KMS-11 (cell line): ENCODE measurements around the gene PGBD5.

Experiments used
- H2AFZ ChIP-seq: fragments of 200-600 bp; sonication (generic); 2 replicates; pipeline ENCODE4 v1.6.1; 2016; ENCODE audit warnings: antibody characterized with exemption, mixed run types, low read depth
- H3K27ac ChIP-seq: fragments of 200-600 bp; sonication (generic); 2 replicates; pipeline ENCODE4 v1.6.1; 2016; ENCODE audit warnings: mild to moderate bottlenecking, mixed run types
- H3K27me3 ChIP-seq: fragments of 200-600 bp; sonication (generic); 2 replicates; pipeline ENCODE4 v1.6.1; 2017; ENCODE audit warnings: mild to moderate bottlenecking, low read depth, mixed run types, moderate library complexity; ENCODE audit not compliant: insufficient read depth
- H3K36me3 ChIP-seq: fragments of 200-600 bp; sonication (generic); 2 replicates; pipeline ENCODE4 v1.6.1; 2017; ENCODE audit warnings: mild to moderate bottlenecking, mixed run types; ENCODE audit not compliant: insufficient read depth
- H3K4me1 ChIP-seq: fragments of 200-600 bp; sonication (generic); 2 replicates; pipeline ENCODE4 v1.6.1; 2016; ENCODE audit warnings: mild to moderate bottlenecking, low read depth, mixed run types; ENCODE audit not compliant: poor library complexity, severe bottlenecking
- H3K4me2 ChIP-seq: fragments of 200-600 bp; sonication (generic); 2 replicates; pipeline ENCODE4 v1.7.0; 2016; ENCODE audit warnings: mild to moderate bottlenecking, mixed run types
- H3K4me3 ChIP-seq: fragments of 200-600 bp; sonication (generic); IDR thresholded peaks from 2 replicates; pipeline ENCODE4 v1.6.1; 2017; ENCODE audit warnings: low read depth, low read length, mixed read lengths; ENCODE audit not compliant: insufficient read depth
- H3K79me2 ChIP-seq: fragments of 200-600 bp; sonication (generic); 2 replicates; pipeline ENCODE4 v1.6.1; 2016; ENCODE audit warnings: low read depth, mixed run types; ENCODE audit not compliant: insufficient read depth
- H3K9ac ChIP-seq: fragments of 200-600 bp; sonication (generic); 2 replicates; pipeline ENCODE4 v1.6.1; 2016; ENCODE audit warnings: mild to moderate bottlenecking, mixed run types
- H4K20me1 ChIP-seq: fragments of 200-600 bp; sonication (generic); 2 replicates; pipeline ENCODE4 v1.6.1; 2016; ENCODE audit warnings: mild to moderate bottlenecking, mixed run types; ENCODE audit not compliant: insufficient read depth
- TF ChIP-seq, protein P1 (sequence below): fragments of 200-600 bp; sonication (generic); conservative IDR thresholded peaks from 2 replicates; pipeline ENCODE4 v1.6.1; 2017; ENCODE audit warnings: low read depth, mild to moderate bottlenecking, antibody characterized with exemption, low read length, moderate library complexity, mixed read lengths

The PGBD5 gene

DNA sequence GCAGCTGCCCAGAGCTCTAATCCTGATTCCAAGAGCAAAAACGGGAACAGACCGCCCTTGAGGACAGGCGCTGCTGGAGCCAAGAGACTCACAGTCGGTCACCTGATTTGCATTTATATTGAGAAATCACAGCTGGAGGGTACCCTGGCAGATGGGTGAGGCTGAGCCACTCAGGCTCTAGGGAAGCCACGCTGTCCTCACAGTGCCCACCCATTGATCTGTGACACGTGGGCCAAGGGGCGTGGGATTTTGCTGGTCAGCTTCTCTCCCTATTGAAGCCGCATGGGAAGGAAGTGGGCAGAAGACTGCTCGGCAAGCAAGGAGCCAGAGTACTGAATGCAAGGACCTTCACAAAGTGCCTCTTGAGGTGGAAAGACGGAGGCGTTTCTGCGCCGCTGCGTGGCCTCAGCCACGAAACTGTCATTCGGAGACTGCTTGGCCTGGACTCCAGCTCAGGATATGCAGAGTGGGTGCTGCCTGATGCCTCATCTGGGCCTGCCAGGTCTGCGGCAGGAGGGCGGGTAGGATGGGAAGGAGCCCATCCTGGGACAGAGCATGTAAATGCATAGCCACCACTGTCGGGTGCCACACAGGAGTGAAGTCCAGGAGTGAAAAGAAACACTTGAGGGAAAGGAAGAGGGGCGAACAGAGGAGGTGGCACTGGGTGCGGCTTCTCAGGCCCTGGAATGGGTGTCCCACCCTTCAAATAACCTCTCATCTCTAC is 139.8 kb downstream of the PGBD5 start:
- Histone ChIP-seq H3K79me2 (no peaks in the 10 kb centered on the region), H2AFZ (no peak overlapping the region), H3K27ac (no peak overlapping the region), H3K4me2 (no peak overlapping the region), H4K20me1 (no peaks in the 10 kb centered on the region), H3K4me1 (no peaks in the 10 kb centered on the region), H3K36me3 (no peaks in the 10 kb centered on the region), H3K4me3 (no peak overlapping the region), H3K9ac (no peak overlapping the region), H3K27me3 (no peaks in the 10 kb centered on the region)
- TF ChIP-seq, protein P1, sequence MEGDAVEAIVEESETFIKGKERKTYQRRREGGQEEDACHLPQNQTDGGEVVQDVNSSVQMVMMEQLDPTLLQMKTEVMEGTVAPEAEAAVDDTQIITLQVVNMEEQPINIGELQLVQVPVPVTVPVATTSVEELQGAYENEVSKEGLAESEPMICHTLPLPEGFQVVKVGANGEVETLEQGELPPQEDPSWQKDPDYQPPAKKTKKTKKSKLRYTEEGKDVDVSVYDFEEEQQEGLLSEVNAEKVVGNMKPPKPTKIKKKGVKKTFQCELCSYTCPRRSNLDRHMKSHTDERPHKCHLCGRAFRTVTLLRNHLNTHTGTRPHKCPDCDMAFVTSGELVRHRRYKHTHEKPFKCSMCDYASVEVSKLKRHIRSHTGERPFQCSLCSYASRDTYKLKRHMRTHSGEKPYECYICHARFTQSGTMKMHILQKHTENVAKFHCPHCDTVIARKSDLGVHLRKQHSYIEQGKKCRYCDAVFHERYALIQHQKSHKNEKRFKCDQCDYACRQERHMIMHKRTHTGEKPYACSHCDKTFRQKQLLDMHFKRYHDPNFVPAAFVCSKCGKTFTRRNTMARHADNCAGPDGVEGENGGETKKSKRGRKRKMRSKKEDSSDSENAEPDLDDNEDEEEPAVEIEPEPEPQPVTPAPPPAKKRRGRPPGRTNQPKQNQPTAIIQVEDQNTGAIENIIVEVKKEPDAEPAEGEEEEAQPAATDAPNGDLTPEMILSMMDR, result no peak

DNA sequence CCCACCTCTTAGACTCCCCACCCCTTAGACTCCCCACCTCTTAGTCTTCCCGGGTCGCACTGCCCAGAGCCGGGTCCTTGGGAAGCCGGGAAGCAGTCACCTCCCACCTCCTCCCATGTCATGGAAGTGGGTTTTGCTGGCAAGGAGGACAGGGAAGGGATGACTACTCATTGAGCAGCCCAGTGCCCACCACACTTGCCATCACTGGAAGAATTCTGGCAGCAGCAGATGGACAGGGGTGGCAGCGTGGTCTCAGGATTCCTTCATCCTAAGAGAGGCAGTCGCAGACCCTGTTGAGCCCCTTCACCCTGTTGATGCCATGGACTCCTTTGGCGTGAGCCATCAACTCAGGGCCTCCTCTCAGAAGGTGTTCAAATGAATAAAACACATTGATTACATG is 140.8 kb downstream of the PGBD5 start:
- H3K36me3 ChIP-seq, result no peaks in the 10 kb centered on the region
- no peaks in the 10 kb centered on the region for H3K27me3 ChIP-seq
- no peaks in the 10 kb centered on the region for H3K4me1 ChIP-seq
- no peak overlapping the region for H2AFZ ChIP-seq
- H3K4me2 ChIP-seq, result no peak overlapping the region
- H3K4me3 ChIP-seq, result no peak overlapping the region
- no peaks in the 10 kb centered on the region for H4K20me1 ChIP-seq
- H3K27ac ChIP-seq, result no peak overlapping the region
- TF ChIP-seq, protein P1, result no peak
- H3K9ac ChIP-seq, result no peak overlapping the region
- H3K79me2 ChIP-seq, result no peaks in the 10 kb centered on the region

DNA sequence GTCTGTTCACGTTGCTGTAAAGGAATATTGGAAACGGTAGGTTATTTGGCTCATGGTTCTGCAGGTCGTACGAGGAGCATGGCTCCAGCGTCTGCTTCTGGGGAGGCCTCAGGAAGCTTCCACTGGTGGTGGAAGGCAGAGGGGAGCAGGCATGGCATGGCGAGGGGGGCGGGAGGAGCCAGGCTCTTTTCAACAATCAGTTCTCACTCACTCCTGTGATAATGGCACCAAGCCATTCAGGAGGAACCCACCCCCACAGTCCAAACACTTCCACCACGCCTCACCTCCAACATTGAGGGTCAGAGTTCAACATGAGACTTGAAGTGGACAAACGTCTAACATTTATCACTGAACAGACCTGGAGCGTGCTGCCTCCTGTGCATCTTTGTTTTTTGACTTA is 141.2 kb downstream of the PGBD5 start:
- H3K4me3 ChIP-seq, result no peak overlapping the region
- no peaks in the 10 kb centered on the region for H3K27me3 ChIP-seq
- no peaks in the 10 kb centered on the region for H3K79me2 ChIP-seq
- no peak overlapping the region for H3K4me2 ChIP-seq
- no peak overlapping the region for H3K9ac ChIP-seq
- no peaks in the 10 kb centered on the region for H3K36me3 ChIP-seq
- no peaks in the 10 kb centered on the region for H3K4me1 ChIP-seq
- TF ChIP-seq, protein P1, result no peak
- H2AFZ ChIP-seq, result no peak overlapping the region
- no peak overlapping the region for H3K27ac ChIP-seq
- H4K20me1 ChIP-seq, result no peaks in the 10 kb centered on the region

DNA sequence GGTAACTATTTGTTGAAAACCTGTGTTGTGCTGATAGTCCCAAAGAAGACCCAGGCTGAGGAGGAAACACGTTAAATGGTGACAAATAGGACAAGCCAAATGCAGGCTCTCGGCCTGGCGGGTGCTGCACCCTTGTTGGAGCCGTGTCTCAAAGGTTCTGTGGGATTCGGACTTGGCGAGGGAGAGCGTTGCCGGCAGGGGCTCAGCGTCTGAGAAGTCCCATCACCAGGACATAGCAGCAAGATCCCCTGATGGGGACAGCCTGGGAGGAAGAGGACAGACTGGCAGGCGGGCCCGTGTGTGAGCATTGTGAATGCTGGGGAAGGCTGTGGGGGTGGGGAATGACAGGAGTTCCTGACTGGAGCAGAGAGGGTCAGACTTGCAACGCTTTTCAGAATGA is 142.5 kb downstream of the PGBD5 start:
- TF ChIP-seq, protein P1, result no peak
- no peak overlapping the region for H3K4me2 ChIP-seq
- H3K27me3 ChIP-seq, result no peaks in the 10 kb centered on the region
- H3K9ac ChIP-seq, result no peak overlapping the region
- no peaks in the 10 kb centered on the region for H3K36me3 ChIP-seq
- no peak overlapping the region for H3K4me3 ChIP-seq
- H2AFZ ChIP-seq, result no peak overlapping the region
- no peaks in the 10 kb centered on the region for H3K79me2 ChIP-seq
- no peaks in the 10 kb centered on the region for H4K20me1 ChIP-seq
- H3K27ac ChIP-seq, result no peak overlapping the region
- no peaks in the 10 kb centered on the region for H3K4me1 ChIP-seq
